BLaER1 treated with 17β-estradiol and CSF1 and Interleukin-3, amounts not matched to agents 10 nM and 100 nM (cell line): ENCODE measurements around the gene SPG21.
A peak's percentile ranks its signal among the peaks of the same experiment; 100 is the strongest.

Experiments
- H3K27ac ChIP-seq, 11 experiments: shearing (Covaris generic); formaldehyde crosslinking; 2 replicates each; pipeline ENCODE4 v1.8.1; 2022
- H3K27me3 ChIP-seq, 11 experiments: shearing (Covaris generic); formaldehyde crosslinking; 2 replicates each; pipeline ENCODE4 v1.8.1; 2022
- H3K36me3 ChIP-seq, 11 experiments: shearing (Covaris generic); formaldehyde crosslinking; 2 replicates each; pipeline ENCODE4 v1.8.1; 2022
- H3K4me1 ChIP-seq, 10 experiments: shearing (Covaris generic); formaldehyde crosslinking; 2 replicates each; pipeline ENCODE4 v1.8.1; 2022
- H3K4me2 ChIP-seq, 11 experiments: shearing (Covaris generic); formaldehyde crosslinking; 2 replicates each; pipeline ENCODE4 v1.8.1; 2022
- H3K4me3 ChIP-seq, 10 experiments: shearing (Covaris generic); formaldehyde crosslinking; 2 replicates each; pipeline ENCODE4 v1.8.1; 2022
- H3K9ac ChIP-seq, 11 experiments: shearing (Covaris generic); formaldehyde crosslinking; 2 replicates each; pipeline ENCODE4 v1.8.1; 2022
- H3K9me3 ChIP-seq, 11 experiments: shearing (Covaris generic); formaldehyde crosslinking; replicated peaks in 1 of 11; 2 replicates each; pipeline ENCODE4 v1.8.1; 2022
- H4K20me1 ChIP-seq, 11 experiments: shearing (Covaris generic); formaldehyde crosslinking; 2 replicates each; pipeline ENCODE4 v1.8.1; 2022
- Cebpa-rat ChIP-seq, 11 experiments: shearing (Covaris generic); IDR thresholded peaks; 2 replicates each; pipeline ENCODE4 v1.8.1; 2022

SPG21 gene

GRCh38 chr15:64942356-64942755, 47.4 kb downstream of the SPG21 start:
- Histone ChIP-seq H3K4me1 (no peaks in the 10 kb centered on the region), H4K20me1 (0 out of 22 replicates have a peak, but pooled peaks cover 0 to 5% (median 0%) of the 10 kb centered on the region in 11 experiments), H3K4me3 (no peak overlapping the region), H3K27me3 (no peaks in the 10 kb centered on the region), H3K36me3 (no peaks in the 10 kb centered on the region), H3K9ac (no peak overlapping the region), H3K27ac (no peak overlapping the region), H3K4me2 (no peak overlapping the region), H3K9me3 (no peaks in the 10 kb centered on the region)
- no peak for TF ChIP-seq Cebpa-rat (IDR thresholded peaks at IDR 0.05)

GRCh38 chr15:64938192-64938591, 51.5 kb downstream of the SPG21 start:
- no peak for TF ChIP-seq Cebpa-rat (IDR thresholded peaks at IDR 0.05)
- Histone ChIP-seq H3K9me3 (no peaks in the 10 kb centered on the region), H3K4me3 (no peak overlapping the region), H3K36me3 (peaks cover 0 to 8% (median 0%) of the 10 kb centered on the region in 11 experiments; a peak in 2 of 22 replicates), H4K20me1 (no peaks in the 10 kb centered on the region), H3K27me3 (no peaks in the 10 kb centered on the region), H3K4me1 (peaks cover 0 to under 1% (median 0%) of the 10 kb centered on the region in 10 experiments; a peak in 1 of 20 replicates), H3K9ac (no peak overlapping the region), H3K4me2 (no peak overlapping the region), H3K27ac (no peak overlapping the region)

GRCh38 chr15:64934023-64934422, 55.7 kb downstream of the SPG21 start:
- H3K9ac ChIP-seq: no peak overlapping the region
- no peak overlapping the region for H3K4me2 ChIP-seq
- H3K27me3 ChIP-seq: no peaks in the 10 kb centered on the region
- no peak for TF ChIP-seq Cebpa-rat (IDR thresholded peaks at IDR 0.05)
- H3K9me3 ChIP-seq: no peaks in the 10 kb centered on the region
- no peaks in the 10 kb centered on the region for H4K20me1 ChIP-seq
- H3K4me3 ChIP-seq: no peak overlapping the region
- peaks cover 0 to 8% (median 0%) of the 10 kb centered on the region in 11 experiments; a peak in 2 of 22 replicates for H3K36me3 ChIP-seq
- peaks cover 0 to 25% (median 20%) of the 10 kb centered on the region in 10 experiments; a peak in 18 of 20 replicates for H3K4me1 ChIP-seq
- H3K27ac ChIP-seq: no peak overlapping the region

GRCh38 chr15:64931381-64931780, 58.3 kb downstream of the SPG21 start:
- H3K27ac ChIP-seq: no peak overlapping the region
- no peak for TF ChIP-seq Cebpa-rat (IDR thresholded peaks at IDR 0.05)
- no peaks in the 10 kb centered on the region for H3K9me3 ChIP-seq
- peaks cover 5 to 38% (median 33%) of the 10 kb centered on the region in 10 experiments; a peak in 19 of 20 replicates for H3K4me1 ChIP-seq
- H3K36me3 ChIP-seq: peaks cover 0 to 8% (median 0%) of the 10 kb centered on the region in 11 experiments; a peak in 2 of 22 replicates
- no peaks in the 10 kb centered on the region for H3K27me3 ChIP-seq
- peak overlapping the region in 5 of 11 experiments; percentile 3 to 29 (median 20); a peak in 4 of 22 replicates for H3K4me2 ChIP-seq
- no peaks in the 10 kb centered on the region for H4K20me1 ChIP-seq
- no peak overlapping the region for H3K4me3 ChIP-seq
- H3K9ac ChIP-seq: no peak overlapping the region

GRCh38 chr15:64930778-64931371, 58.8 kb downstream of the SPG21 start:
- no peak for TF ChIP-seq Cebpa-rat (IDR thresholded peaks at IDR 0.05)
- no peak overlapping the region for H3K27ac ChIP-seq
- H3K4me2 ChIP-seq: peak overlapping the region in 7 of 11 experiments; percentile 3 to 40 (median 20); a peak in 8 of 22 replicates
- no peaks in the 10 kb centered on the region for H3K9me3 ChIP-seq
- H3K4me3 ChIP-seq: no peak overlapping the region
- H3K9ac ChIP-seq: 0 out of 22 replicates have a peak overlapping the region, but pooled peaks of 1 of the 11 experiments have one; percentile 3
- no peaks in the 10 kb centered on the region for H4K20me1 ChIP-seq
- H3K27me3 ChIP-seq: no peaks in the 10 kb centered on the region
- peaks cover 5 to 38% (median 33%) of the 10 kb centered on the region in 10 experiments; a peak in 19 of 20 replicates for H3K4me1 ChIP-seq
- peaks cover 0 to 8% (median 0%) of the 10 kb centered on the region in 11 experiments; a peak in 2 of 22 replicates for H3K36me3 ChIP-seq

- TF ChIP-seq Cebpa-rat (IDR thresholded peaks at IDR 0.05): no peak
- Histone ChIP-seq H3K4me3 (no peak overlapping the region), H3K27me3 (no peaks in the 10 kb centered on the region), H4K20me1 (no peaks in the 10 kb centered on the region), H3K9ac (0 out of 22 replicates have a peak overlapping the region, but pooled peaks of 1 of the 11 experiments have one; percentile 3), H3K9me3 (no peaks in the 10 kb centered on the region), H3K4me2 (peak overlapping the region in 5 of 11 experiments; percentile 14 to 40 (median 22); a peak in 7 of 22 replicates), H3K27ac (no peak overlapping the region), H3K36me3 (peaks cover 0 to 8% (median 0%) of the 10 kb centered on the region in 11 experiments; a peak in 2 of 22 replicates), H3K4me1 (peaks cover 8 to 38% (median 36%) of the 10 kb centered on the region in 10 experiments)
Observed at GRCh38 chr15:64930019-64930652, 59.6 kb downstream of the SPG21 start.

- TF ChIP-seq Cebpa-rat (IDR thresholded peaks at IDR 0.05): no peak
- H3K9ac ChIP-seq: peak overlapping the region in 4 of 11 experiments; percentile 14 to 24 (median 16); a peak in 4 of 22 replicates
Observed at GRCh38 chr15:64928626-64929220, 61.0 kb downstream of the SPG21 start.

GRCh38 chr15:64926661-64927060, 63.1 kb downstream of the SPG21 start:
- TF ChIP-seq Cebpa-rat (IDR thresholded peaks at IDR 0.05): no peak
- no peaks in the 10 kb centered on the region for H3K27me3 ChIP-seq
- peaks cover 14 to 38% (median 32%) of the 10 kb centered on the region in 10 experiments for H3K4me1 ChIP-seq
- H3K9ac ChIP-seq: no peak overlapping the region
- no peaks in the 10 kb centered on the region for H4K20me1 ChIP-seq
- H3K4me2 ChIP-seq: no peak overlapping the region
- peak overlapping the region in 1 of 11 experiments; percentile 24; a peak in 1 of 22 replicates for H3K27ac ChIP-seq
- H3K9me3 ChIP-seq: no peaks in the 10 kb centered on the region
- H3K4me3 ChIP-seq: no peak overlapping the region
- no peaks in the 10 kb centered on the region for H3K36me3 ChIP-seq

More at GRCh38 chr15:64928626-64929220, 61.0 kb downstream of the SPG21 start:
- Histone ChIP-seq H4K20me1 (no peaks in the 10 kb centered on the region), H3K27ac (peak overlapping the region in 2 of 11 experiments; percentile 39 to 47; a peak in 4 of 22 replicates), H3K4me1 (peaks cover 14 to 41% (median 36%) of the 10 kb centered on the region in 10 experiments), H3K27me3 (no peaks in the 10 kb centered on the region), H3K4me3 (no peak overlapping the region), H3K4me2 (peak overlapping the region; percentile 23 to 87 (median 76); a peak in 21 of 22 replicates), H3K9me3 (no peaks in the 10 kb centered on the region), H3K36me3 (no peaks in the 10 kb centered on the region)
